H9 (cell line): ENCODE measurements around the gene CLUH. TPM values are rescaled to one million over a fixed set of nuclear protein-coding genes. Genes with fewer than 3 reads are reported as not detected.
A peak's percentile ranks its signal among the peaks of the same experiment; 100 is the strongest.
"Not testable (repeated sequence)": the region's sequence is repeated elsewhere in the genome, so short reads cannot be mapped to it uniquely, and the experiment has no call there.

Source experiments
- DNase-seq: peaks from one replicate; pipeline ENCODE4 v3.0.0-alpha.2; 2017
- H2AFZ ChIP-seq: one replicate; pipeline ENCODE4 v1.6.1; 2013; ENCODE audit warnings: mild to moderate bottlenecking, low read length, control low read depth, moderate library complexity
- H2AK5ac ChIP-seq: 2 replicates; pipeline ENCODE4 v1.6.1; 2013; ENCODE audit warnings: low read length, control low read depth, mixed read lengths; ENCODE audit not compliant: insufficient read length
- H2BK120ac ChIP-seq: one replicate; pipeline ENCODE4 v1.6.1; 2013; ENCODE audit warnings: low read depth, mild to moderate bottlenecking, low read length, control low read depth, inconsistent platforms; ENCODE audit not compliant: poor library complexity, severe bottlenecking
- H2BK12ac ChIP-seq: 2 replicates; pipeline ENCODE4 v1.6.1; 2013; ENCODE audit warnings: low read length, control low read depth, mixed read lengths, low read depth; ENCODE audit not compliant: insufficient read length
- H2BK15ac ChIP-seq: 2 replicates; pipeline ENCODE4 v1.6.1; 2013; ENCODE audit warnings: low read depth, low read length, control low read depth
- H2BK20ac ChIP-seq: one replicate; pipeline ENCODE4 v1.6.1; 2013; ENCODE audit warnings: low read depth, mild to moderate bottlenecking, low read length, control low read depth, inconsistent platforms; ENCODE audit not compliant: poor library complexity, severe bottlenecking
- H2BK5ac ChIP-seq: 2 replicates; pipeline ENCODE4 v1.6.1; 2013; ENCODE audit warnings: low read length, control low read depth, mixed read lengths; ENCODE audit not compliant: insufficient read length
- H3K14ac ChIP-seq: 2 replicates; pipeline ENCODE4 v1.6.1; 2013; ENCODE audit warnings: low read length, control low read depth; ENCODE audit not compliant: insufficient read depth
- H3K18ac ChIP-seq: 2 replicates; pipeline ENCODE4 v1.6.1; 2013; ENCODE audit warnings: low read depth, mild to moderate bottlenecking, mixed read lengths, low read length, control low read depth; ENCODE audit not compliant: insufficient read length
- H3K23ac ChIP-seq: 2 replicates; pipeline ENCODE4 v1.6.1; 2013; ENCODE audit warnings: low read length, control low read depth, mixed read lengths, low read depth; ENCODE audit not compliant: insufficient read length
- H3K23me2 ChIP-seq: 2 replicates; pipeline ENCODE4 v1.6.1; 2013; ENCODE audit warnings: low read depth, mild to moderate bottlenecking, mixed read lengths, low read length, control low read depth; ENCODE audit not compliant: insufficient read length, poor library complexity, severe bottlenecking
- H3K27ac ChIP-seq: 2 replicates; pipeline ENCODE4 v1.5.1; 2013; ENCODE audit warnings: low read length, control low read depth, mixed read lengths, low read depth; ENCODE audit not compliant: insufficient read length
- H3K27me3 ChIP-seq: 2 replicates; pipeline ENCODE4 v1.6.1; 2013; ENCODE audit warnings: low read length, control low read depth, inconsistent platforms; ENCODE audit not compliant: insufficient read depth
- H3K4ac ChIP-seq: 2 replicates; pipeline ENCODE4 v1.6.1; 2013; ENCODE audit warnings: low read depth, mild to moderate bottlenecking, control low read depth, inconsistent platforms, low read length, moderate library complexity
- H3K4me1 ChIP-seq: 2 replicates; pipeline ENCODE4 v1.6.1; 2013; ENCODE audit warnings: low read length, control low read depth, inconsistent platforms; ENCODE audit not compliant: insufficient read depth
- H3K4me2 ChIP-seq: 2 replicates; pipeline ENCODE4 v1.6.1; 2013; ENCODE audit warnings: low read length, control low read depth, mixed read lengths; ENCODE audit not compliant: insufficient read length, insufficient read depth
- H3K56ac ChIP-seq: 2 replicates; pipeline ENCODE4 v1.6.1; 2013; ENCODE audit warnings: low read depth, mild to moderate bottlenecking, mixed read lengths, low read length, control low read depth; ENCODE audit not compliant: insufficient read length
- H3K79me1 ChIP-seq: 2 replicates; pipeline ENCODE4 v1.6.1; 2013; ENCODE audit warnings: low read depth, mild to moderate bottlenecking, moderate library complexity, low read length, control low read depth, inconsistent platforms; ENCODE audit not compliant: insufficient read depth, poor library complexity, severe bottlenecking
- H3K79me2 ChIP-seq: 2 replicates; pipeline ENCODE4 v1.6.1; 2013; ENCODE audit warnings: low read length, control low read depth, inconsistent platforms; ENCODE audit not compliant: insufficient read depth
- H3K9ac ChIP-seq: 2 replicates; pipeline ENCODE4 v1.6.1; 2013; ENCODE audit warnings: low read length, control low read depth, mixed read lengths; ENCODE audit not compliant: insufficient read length; ENCODE audit errors: extremely low read depth
- H3K9me3 ChIP-seq: one replicate; pipeline ENCODE4 v1.6.1; 2013; ENCODE audit warnings: low read depth, low read length, inconsistent platforms; ENCODE audit not compliant: control insufficient read depth
- H3T11ph ChIP-seq: one replicate; pipeline ENCODE4 v1.6.1; 2013; ENCODE audit warnings: mild to moderate bottlenecking, low read length, control low read depth, inconsistent platforms
- H4K20me1 ChIP-seq: one replicate; pipeline ENCODE4 v1.6.1; 2013; ENCODE audit not compliant: control insufficient read depth, insufficient read length, insufficient read depth
- H4K5ac ChIP-seq: 2 replicates; pipeline ENCODE4 v1.6.1; 2013; ENCODE audit warnings: low read depth, mild to moderate bottlenecking, mixed read lengths, low read length, control low read depth; ENCODE audit not compliant: insufficient read length
- H4K8ac ChIP-seq: replicated peaks from 2 replicates; pipeline ENCODE4 v1.6.1; 2013; ENCODE audit warnings: low read length, control low read depth, mixed read lengths, low read depth; ENCODE audit not compliant: insufficient read length
- H4K91ac ChIP-seq: 2 replicates; pipeline ENCODE4 v1.6.1; 2013; ENCODE audit warnings: low read depth, mild to moderate bottlenecking, moderate library complexity, mixed read lengths, low read length, control low read depth; ENCODE audit not compliant: insufficient read length
- H3K27ac Mint-ChIP-seq, 3 experiments: 2 replicates in 2 of 3; 3 replicates in 1 of 3; pipeline ENCODE4 v1.8.0; 2020 to 2021; ENCODE audit warnings: mixed read lengths in 3 of 3, mild to moderate bottlenecking in 1 of 3, moderate library complexity in 1 of 3
- H3K27me3 Mint-ChIP-seq: 2 replicates; pipeline ENCODE4 v1.8.0; 2021; ENCODE audit warnings: low read depth, mild to moderate bottlenecking, moderate library complexity, mixed read lengths
- H3K36me3 Mint-ChIP-seq, 3 experiments: 2 replicates in 2 of 3; 3 replicates in 1 of 3; pipeline ENCODE4 v1.8.0; 2020 to 2021; ENCODE audit warnings: low read depth in 3 of 3, mixed read lengths in 3 of 3; ENCODE audit not compliant: insufficient read depth in 1 of 3
- H3K4me1 Mint-ChIP-seq, 2 experiments: 2 replicates each; pipeline ENCODE4 v1.8.0; 2020; ENCODE audit warnings: mixed read lengths in 2 of 2
- H3K4me3 Mint-ChIP-seq, 2 experiments: 2 replicates in 1 of 2; 3 replicates in 1 of 2; pipeline ENCODE4 v1.8.0; 2020 to 2021; ENCODE audit warnings: mild to moderate bottlenecking in 2 of 2, mixed read lengths in 2 of 2, moderate library complexity in 1 of 2
- H3K9me3 Mint-ChIP-seq, 2 experiments: 2 replicates in 1 of 2; 3 replicates in 1 of 2; pipeline ENCODE4 v1.8.0; 2020; ENCODE audit warnings: mild to moderate bottlenecking in 2 of 2, mixed read lengths in 2 of 2, moderate library complexity in 1 of 2
- WGBS: extraction: QIAGEN DNeasy Blood & Tissue Kit; methylation state at CpG from one replicate; pipeline ENCODE4 v1.1.7; 2013; ENCODE audit warnings: missing lambda C conversion rate, low lambda C conversion rate, mixed read lengths; ENCODE audit not compliant: insufficient read length; ENCODE audit errors: extremely low coverage; 5-methylcytosine and 5-hydroxymethylcytosine counted together
- total RNA-seq: library from RNA; stranded (reverse); gene quantifications from 2 replicates; pipeline ENCODE4 v1.2.1, GENCODE V29; 2021
- TF ChIP-seq, protein P1 (sequence below): fragments of 200-600 bp; sonication (generic); conservative IDR thresholded peaks from 3 replicates; pipeline ENCODE4 v1.8.0; 2021; ENCODE audit warnings: antibody characterized with exemption, mild to moderate bottlenecking

CLUH gene
- total RNA-seq, 1 experiment from 2014 or later: 91.3 TPM

DNA sequence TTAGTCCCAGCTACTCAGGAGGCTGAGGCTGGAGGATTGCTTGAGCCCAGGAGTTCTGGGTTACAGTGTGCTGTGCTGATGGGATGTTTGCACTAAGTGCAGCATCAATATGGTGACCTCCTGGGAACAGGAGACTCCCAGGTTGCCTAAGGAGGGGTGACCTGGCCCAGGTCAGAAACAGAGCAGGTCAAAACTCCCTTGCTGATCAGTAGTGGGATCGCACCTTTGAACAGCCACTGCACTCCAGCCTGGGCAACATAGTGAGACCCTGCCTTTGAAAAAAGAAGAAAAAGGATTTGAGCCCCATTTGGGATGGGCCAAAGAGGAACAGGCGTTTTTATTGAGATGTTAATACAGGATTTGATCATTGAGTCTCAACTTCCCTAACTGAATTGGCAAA is 30.6 kb downstream of the CLUH start:
- Mint-ChIP-seq H3K27ac (no peak overlapping the region), H3K27me3 (no peaks in the 10 kb centered on the region), H3K4me1 (peaks cover 4 to 9% of the 10 kb centered on the region in 2 experiments; a peak in 2 of 4 replicates), H3K36me3 (peaks cover 24 to 76% (median 60%) of the 10 kb centered on the region in 3 experiments; a peak in 6 of 7 replicates), H3K4me3 (no peak overlapping the region), H3K9me3 (no peaks in the 10 kb centered on the region)
- no peaks in the 10 kb centered on the region for H3K9me3 ChIP-seq
- H4K20me1 ChIP-seq: no peaks in the 10 kb centered on the region
- TF ChIP-seq, protein P1, sequence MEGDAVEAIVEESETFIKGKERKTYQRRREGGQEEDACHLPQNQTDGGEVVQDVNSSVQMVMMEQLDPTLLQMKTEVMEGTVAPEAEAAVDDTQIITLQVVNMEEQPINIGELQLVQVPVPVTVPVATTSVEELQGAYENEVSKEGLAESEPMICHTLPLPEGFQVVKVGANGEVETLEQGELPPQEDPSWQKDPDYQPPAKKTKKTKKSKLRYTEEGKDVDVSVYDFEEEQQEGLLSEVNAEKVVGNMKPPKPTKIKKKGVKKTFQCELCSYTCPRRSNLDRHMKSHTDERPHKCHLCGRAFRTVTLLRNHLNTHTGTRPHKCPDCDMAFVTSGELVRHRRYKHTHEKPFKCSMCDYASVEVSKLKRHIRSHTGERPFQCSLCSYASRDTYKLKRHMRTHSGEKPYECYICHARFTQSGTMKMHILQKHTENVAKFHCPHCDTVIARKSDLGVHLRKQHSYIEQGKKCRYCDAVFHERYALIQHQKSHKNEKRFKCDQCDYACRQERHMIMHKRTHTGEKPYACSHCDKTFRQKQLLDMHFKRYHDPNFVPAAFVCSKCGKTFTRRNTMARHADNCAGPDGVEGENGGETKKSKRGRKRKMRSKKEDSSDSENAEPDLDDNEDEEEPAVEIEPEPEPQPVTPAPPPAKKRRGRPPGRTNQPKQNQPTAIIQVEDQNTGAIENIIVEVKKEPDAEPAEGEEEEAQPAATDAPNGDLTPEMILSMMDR: no peak
- H3K23ac ChIP-seq: no peak overlapping the region
- no peaks in the 10 kb centered on the region; the same call in 1 of the 2 replicates for H3K79me2 ChIP-seq
- H4K91ac ChIP-seq: no peak overlapping the region
- H2BK15ac ChIP-seq: no peak overlapping the region
- no peaks in the 10 kb centered on the region for H3K27me3 ChIP-seq
- no CpG with 5 or more reads among the region's 2 CpGs for WGBS
- H3K4me1 ChIP-seq: no peaks in the 10 kb centered on the region
- H2BK5ac ChIP-seq: no peak overlapping the region
- no peak overlapping the region for H4K5ac ChIP-seq
- H3K9ac ChIP-seq: no peak overlapping the region
- H2BK120ac ChIP-seq: no peak overlapping the region
- no peak overlapping the region for H2BK20ac ChIP-seq
- no peak overlapping the region for H3K27ac ChIP-seq
- no peak overlapping the region for H3K4me2 ChIP-seq
- no peak overlapping the region for H3K18ac ChIP-seq
- H2AK5ac ChIP-seq: no peak overlapping the region
- no peak overlapping the region for H3K56ac ChIP-seq
- no peaks in the 10 kb centered on the region for H3K79me1 ChIP-seq
- DNase-seq: no peak
- H3K14ac ChIP-seq: no peak overlapping the region
- no peaks in the 10 kb centered on the region for H3K23me2 ChIP-seq
- no peak overlapping the region for H2BK12ac ChIP-seq
- no peak overlapping the region for H3K4ac ChIP-seq
- H4K8ac ChIP-seq: peak overlapping the region; percentile 67
- no peak overlapping the region for H2AFZ ChIP-seq
- no peak overlapping the region for H3T11ph ChIP-seq

DNA sequence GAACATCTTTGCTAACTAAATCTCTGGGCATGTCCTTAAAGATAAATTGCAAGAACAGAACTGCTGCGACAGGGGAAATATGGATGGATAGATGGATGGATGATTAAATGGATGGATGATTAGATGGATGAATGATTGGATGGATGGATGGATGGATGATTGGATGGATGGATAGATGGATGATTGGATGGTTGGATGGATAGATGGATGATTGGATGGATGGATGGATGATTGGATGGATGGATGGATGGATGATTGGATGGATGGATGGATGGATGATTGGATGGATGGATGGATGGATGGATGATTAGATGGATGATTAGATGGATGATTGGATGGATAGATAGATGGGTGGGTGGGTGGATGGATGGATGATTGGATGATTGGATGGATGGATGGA is 32.3 kb downstream of the CLUH start:
- not testable (repeated sequence) for H2BK15ac ChIP-seq, H3T11ph ChIP-seq, H3K27ac Mint-ChIP-seq, H3K4me2 ChIP-seq, H3K79me1 ChIP-seq, H3K4ac ChIP-seq, H4K20me1 ChIP-seq, H4K91ac ChIP-seq, H3K27me3 ChIP-seq, DNase-seq, H4K5ac ChIP-seq, H3K79me2 ChIP-seq, H2BK120ac ChIP-seq, H2BK20ac ChIP-seq, H4K8ac ChIP-seq, H3K4me3 Mint-ChIP-seq, H2AFZ ChIP-seq, H2BK5ac ChIP-seq, H3K27me3 Mint-ChIP-seq, H2BK12ac ChIP-seq, H3K18ac ChIP-seq, H3K9ac ChIP-seq, H3K4me1 ChIP-seq, H3K23me2 ChIP-seq, H3K9me3 ChIP-seq, H3K4me1 Mint-ChIP-seq, H3K14ac ChIP-seq, H2AK5ac ChIP-seq, H3K9me3 Mint-ChIP-seq, H3K23ac ChIP-seq, H3K27ac ChIP-seq, H3K56ac ChIP-seq
- no CpG with 5 or more reads among the region's 1 CpG for WGBS
- peaks cover 31 to 86% (median 75%) of the 10 kb centered on the region in 3 experiments for H3K36me3 Mint-ChIP-seq
